HL-60 (cell line): ENCODE results near the gene ITIH4.

Source experiments
- DNase-seq, 2 experiments: peaks; one replicate each; pipeline ENCODE4 v3.0.0-alpha.2; 2010 to 2020; ENCODE audit warnings: low read depth in 1 of 2, low spot score in 1 of 2
- H3K27ac ChIP-seq: fragments of 250-450 bp; sonication (Bioruptor Pico); replicated peaks from 2 replicates; pipeline ENCODE4 v1.5.1; 2020; ENCODE audit warnings: mild to moderate bottlenecking, moderate library complexity
- H3K27me3 ChIP-seq: fragments of 250-450 bp; sonication (Bioruptor Pico); 2 replicates; pipeline ENCODE4 v1.5.1; 2021; ENCODE audit warnings: mild to moderate bottlenecking, moderate library complexity; ENCODE audit not compliant: insufficient read depth, poor library complexity, severe bottlenecking
- H3K4me3 ChIP-seq: replicated peaks from 2 replicates; pipeline ENCODE4 v1.5.1; 2011; ENCODE audit warnings: mild to moderate bottlenecking, control low read depth, low read length; ENCODE audit not compliant: insufficient read depth
- GABPA ChIP-seq: IDR thresholded peaks from 2 replicates; pipeline ENCODE4 v1.6.1; 2012; ENCODE audit warnings: low read depth
- POLR2AphosphoS5 ChIP-seq: IDR thresholded peaks from 2 replicates; pipeline ENCODE4 v1.6.1; 2012; ENCODE audit warnings: low read depth
- SPI1 ChIP-seq: IDR thresholded peaks from 2 replicates; pipeline ENCODE4 v1.6.1; 2012; ENCODE audit warnings: low read depth, mild to moderate bottlenecking, borderline replicate concordance
- TF ChIP-seq, protein P1 (sequence below): IDR thresholded peaks from 2 replicates; pipeline ENCODE4 v1.6.1; 2012; ENCODE audit warnings: low read depth; ENCODE audit not compliant: insufficient replicate concordance
- TF ChIP-seq, protein P2 (sequence below): IDR thresholded peaks from one replicate; pipeline ENCODE4 v1.5.1; 2011; ENCODE audit warnings: low read length, control low read depth, inconsistent platforms; ENCODE audit not compliant: insufficient read depth

Gene ITIH4

DNA sequence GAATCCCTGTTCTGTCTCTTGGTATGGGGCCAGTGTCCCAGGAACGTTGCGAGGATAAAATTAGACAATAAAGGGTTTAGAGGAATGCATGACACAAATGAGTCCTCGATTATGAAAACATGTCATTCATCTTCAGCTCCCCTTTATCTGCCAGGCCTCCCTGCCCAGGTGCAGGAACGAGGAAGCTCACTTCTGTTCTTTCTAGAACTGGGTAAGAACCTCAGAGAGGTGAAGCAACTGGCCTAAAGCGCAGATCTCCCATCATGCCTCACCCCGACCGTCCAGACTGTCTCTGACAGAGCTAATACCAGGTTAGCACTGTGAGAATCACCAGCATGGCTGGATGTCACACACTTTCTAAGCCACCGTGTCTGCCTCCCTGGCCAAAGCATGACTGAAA lies 54.6 kb downstream of the ITIH4 start:
- Histone ChIP-seq H3K27ac (peak overlapping the region; percentile 46), H3K27me3 (no peaks in the 10 kb centered on the region), H3K4me3 (no peak overlapping the region)
- DNase-seq: peak in 1 of 2 experiments; percentile 79
- TF ChIP-seq, protein P1, sequence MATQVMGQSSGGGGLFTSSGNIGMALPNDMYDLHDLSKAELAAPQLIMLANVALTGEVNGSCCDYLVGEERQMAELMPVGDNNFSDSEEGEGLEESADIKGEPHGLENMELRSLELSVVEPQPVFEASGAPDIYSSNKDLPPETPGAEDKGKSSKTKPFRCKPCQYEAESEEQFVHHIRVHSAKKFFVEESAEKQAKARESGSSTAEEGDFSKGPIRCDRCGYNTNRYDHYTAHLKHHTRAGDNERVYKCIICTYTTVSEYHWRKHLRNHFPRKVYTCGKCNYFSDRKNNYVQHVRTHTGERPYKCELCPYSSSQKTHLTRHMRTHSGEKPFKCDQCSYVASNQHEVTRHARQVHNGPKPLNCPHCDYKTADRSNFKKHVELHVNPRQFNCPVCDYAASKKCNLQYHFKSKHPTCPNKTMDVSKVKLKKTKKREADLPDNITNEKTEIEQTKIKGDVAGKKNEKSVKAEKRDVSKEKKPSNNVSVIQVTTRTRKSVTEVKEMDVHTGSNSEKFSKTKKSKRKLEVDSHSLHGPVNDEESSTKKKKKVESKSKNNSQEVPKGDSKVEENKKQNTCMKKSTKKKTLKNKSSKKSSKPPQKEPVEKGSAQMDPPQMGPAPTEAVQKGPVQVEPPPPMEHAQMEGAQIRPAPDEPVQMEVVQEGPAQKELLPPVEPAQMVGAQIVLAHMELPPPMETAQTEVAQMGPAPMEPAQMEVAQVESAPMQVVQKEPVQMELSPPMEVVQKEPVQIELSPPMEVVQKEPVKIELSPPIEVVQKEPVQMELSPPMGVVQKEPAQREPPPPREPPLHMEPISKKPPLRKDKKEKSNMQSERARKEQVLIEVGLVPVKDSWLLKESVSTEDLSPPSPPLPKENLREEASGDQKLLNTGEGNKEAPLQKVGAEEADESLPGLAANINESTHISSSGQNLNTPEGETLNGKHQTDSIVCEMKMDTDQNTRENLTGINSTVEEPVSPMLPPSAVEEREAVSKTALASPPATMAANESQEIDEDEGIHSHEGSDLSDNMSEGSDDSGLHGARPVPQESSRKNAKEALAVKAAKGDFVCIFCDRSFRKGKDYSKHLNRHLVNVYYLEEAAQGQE: no peak
- TF ChIP-seq GABPA: no peak
- no peak for TF ChIP-seq POLR2AphosphoS5
- no peak for TF ChIP-seq SPI1
- TF ChIP-seq, protein P2, sequence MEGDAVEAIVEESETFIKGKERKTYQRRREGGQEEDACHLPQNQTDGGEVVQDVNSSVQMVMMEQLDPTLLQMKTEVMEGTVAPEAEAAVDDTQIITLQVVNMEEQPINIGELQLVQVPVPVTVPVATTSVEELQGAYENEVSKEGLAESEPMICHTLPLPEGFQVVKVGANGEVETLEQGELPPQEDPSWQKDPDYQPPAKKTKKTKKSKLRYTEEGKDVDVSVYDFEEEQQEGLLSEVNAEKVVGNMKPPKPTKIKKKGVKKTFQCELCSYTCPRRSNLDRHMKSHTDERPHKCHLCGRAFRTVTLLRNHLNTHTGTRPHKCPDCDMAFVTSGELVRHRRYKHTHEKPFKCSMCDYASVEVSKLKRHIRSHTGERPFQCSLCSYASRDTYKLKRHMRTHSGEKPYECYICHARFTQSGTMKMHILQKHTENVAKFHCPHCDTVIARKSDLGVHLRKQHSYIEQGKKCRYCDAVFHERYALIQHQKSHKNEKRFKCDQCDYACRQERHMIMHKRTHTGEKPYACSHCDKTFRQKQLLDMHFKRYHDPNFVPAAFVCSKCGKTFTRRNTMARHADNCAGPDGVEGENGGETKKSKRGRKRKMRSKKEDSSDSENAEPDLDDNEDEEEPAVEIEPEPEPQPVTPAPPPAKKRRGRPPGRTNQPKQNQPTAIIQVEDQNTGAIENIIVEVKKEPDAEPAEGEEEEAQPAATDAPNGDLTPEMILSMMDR: no peak

DNA sequence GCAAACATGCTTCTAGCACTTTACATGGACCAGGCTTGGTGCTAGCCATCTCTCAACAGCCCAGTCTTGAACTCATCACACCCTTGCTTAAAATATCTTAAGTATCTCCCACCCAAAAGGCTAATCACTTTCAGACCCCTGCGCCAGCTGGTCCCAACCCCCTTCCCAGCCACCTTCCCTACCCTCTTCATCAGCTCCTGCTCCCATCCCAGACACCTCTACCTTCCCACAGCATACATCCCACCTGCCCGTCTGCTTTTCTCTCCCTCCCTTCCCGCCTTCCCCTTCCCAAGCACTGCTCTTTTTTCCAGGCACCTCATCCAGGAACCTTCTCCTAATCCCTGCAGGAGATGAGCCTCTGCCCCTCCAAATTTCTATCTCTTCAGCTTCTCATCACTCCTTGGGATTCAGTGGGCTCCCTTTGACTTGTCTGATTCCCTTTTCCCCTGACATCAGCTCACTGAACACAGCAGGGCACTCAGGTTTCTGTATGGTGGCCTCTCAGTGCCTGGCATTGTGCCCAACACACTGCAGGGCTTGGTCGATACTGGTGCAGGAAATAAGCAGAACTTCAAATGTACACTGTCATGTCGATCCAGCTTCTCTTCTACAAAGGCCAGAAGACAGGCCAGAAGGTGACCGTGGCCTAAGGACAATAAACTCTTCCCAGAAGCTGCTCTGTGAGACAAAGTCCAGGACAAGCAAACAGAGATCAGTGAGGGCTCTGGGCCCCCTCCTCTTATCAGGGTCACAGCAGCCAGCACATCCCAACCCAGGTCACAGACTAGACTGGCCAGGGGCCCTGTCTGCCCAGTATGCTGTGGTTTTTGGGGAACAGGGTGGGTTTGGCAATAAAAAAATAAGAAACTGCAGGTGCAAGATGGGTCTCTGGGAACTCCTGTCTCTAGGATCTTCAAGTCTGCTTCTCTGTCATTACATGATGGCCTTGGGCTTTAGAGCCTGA lies 55.3 kb downstream of the ITIH4 start:
- peak in 1 of 2 experiments; percentile 56 for DNase-seq
- TF ChIP-seq GABPA (no peak), POLR2AphosphoS5 (no peak), SPI1 (no peak)
- TF ChIP-seq, protein P1: no peak
- TF ChIP-seq, protein P2: no peak
- Histone ChIP-seq H3K4me3 (no peak overlapping the region), H3K27ac (peak overlapping the region; percentile 46), H3K27me3 (no peaks in the 10 kb centered on the region)

DNA sequence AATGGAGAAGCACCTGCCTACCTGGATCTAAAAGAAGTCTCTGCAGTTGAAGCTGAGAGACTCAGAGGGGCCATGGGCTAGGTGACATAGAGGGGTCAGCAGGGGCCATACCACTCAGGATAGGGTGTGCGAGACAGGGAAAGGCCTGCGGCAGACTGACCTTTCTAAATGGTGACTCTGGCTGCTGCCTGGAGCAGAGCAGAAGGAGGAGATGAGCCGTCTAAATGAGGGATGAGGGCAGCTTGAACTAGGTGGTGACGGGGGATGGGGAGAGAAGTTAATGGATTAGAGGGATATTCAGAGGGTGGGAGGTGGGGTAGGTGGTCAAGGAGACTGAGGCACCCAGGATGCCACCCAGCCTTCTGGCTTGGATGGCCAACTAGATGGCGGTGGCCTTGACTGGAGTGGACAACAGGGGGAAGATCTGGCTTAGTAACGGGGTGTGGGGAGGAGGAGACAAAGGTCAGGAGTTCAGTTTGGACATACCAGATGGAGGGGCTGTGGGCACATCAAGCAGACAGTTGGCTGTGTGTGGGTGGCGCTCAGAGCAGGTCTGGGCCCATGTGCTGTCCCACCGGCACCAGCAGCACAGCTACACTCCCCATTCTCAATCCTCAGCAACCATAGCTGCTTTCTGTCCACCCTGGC lies 56.3 kb downstream of the ITIH4 start:
- no peak for TF ChIP-seq GABPA
- TF ChIP-seq POLR2AphosphoS5: no peak
- TF ChIP-seq, protein P1: no peak
- TF ChIP-seq SPI1: no peak
- TF ChIP-seq, protein P2: no peak
- Histone ChIP-seq H3K27ac (no peak overlapping the region), H3K4me3 (no peak overlapping the region), H3K27me3 (no peaks in the 10 kb centered on the region)
- no peak for DNase-seq
